ENCODE measurements around the gene KRT73.

The KRT73 gene

DNA sequence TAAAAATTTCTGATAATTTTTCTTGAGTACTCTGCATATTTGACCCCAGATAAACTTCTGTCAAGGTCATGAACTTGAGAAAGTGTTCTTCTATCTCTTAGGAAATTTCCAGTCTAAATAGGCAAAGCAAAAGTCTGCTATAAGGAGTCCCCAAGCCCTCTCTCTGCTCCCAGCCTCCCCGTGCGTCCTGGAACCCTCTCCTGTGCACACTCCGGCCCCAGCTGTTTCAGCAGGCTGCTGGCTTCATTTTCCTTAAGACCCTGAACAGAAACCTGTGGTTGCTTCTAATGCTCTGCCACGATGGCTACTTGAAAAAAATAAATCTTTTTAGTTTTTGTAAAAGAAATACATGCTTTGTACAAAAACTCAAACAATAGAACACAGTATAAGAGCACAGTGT, 18.9 kb upstream of the KRT73 start:
- H3K4me3 ChIP-seq (ENCODE audit: low read depth, low read length) = no peak overlapping the region
- TF ChIP-seq, protein P1, sequence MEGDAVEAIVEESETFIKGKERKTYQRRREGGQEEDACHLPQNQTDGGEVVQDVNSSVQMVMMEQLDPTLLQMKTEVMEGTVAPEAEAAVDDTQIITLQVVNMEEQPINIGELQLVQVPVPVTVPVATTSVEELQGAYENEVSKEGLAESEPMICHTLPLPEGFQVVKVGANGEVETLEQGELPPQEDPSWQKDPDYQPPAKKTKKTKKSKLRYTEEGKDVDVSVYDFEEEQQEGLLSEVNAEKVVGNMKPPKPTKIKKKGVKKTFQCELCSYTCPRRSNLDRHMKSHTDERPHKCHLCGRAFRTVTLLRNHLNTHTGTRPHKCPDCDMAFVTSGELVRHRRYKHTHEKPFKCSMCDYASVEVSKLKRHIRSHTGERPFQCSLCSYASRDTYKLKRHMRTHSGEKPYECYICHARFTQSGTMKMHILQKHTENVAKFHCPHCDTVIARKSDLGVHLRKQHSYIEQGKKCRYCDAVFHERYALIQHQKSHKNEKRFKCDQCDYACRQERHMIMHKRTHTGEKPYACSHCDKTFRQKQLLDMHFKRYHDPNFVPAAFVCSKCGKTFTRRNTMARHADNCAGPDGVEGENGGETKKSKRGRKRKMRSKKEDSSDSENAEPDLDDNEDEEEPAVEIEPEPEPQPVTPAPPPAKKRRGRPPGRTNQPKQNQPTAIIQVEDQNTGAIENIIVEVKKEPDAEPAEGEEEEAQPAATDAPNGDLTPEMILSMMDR (IDR thresholded peaks at IDR 0.05; ENCODE audit: insufficient read depth, low read depth, low read length, missing control alignments) = no peak
- no peak for DNase-seq (ENCODE audit: low read depth)

DNA sequence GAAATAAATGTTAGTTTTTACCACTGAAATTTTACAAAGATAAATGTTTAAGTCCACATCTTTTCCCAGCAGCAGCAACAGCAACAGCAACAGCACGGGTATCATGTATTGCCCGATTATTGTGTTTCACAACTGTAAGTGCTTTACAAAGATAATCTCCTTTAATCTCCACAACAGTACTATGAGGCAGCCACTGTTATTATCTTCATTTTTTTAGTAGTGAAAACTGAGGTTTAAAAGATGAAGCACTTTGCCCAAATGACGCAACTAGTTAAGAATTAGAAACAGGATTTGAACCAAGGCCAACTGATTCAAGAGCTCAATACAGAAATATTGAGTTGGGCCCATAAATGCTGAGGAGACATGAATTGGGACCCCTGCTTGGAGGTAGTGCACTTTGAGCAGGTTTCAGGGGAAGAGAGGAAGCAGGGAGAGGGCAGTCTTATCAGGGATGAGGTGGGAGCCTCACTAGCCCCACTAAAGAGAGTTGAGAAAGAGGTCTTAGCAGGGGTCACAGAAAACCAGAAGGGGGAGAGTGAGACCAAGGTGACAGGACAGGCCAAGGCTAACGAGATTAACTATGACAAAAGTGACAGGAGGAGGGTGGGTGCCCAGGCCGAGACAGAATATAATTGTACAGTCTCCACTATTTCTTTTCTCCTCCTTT, 18.4 kb upstream of the KRT73 start:
- TF ChIP-seq, protein P1 (IDR thresholded peaks at IDR 0.05; ENCODE audit: insufficient read depth, low read depth, low read length, missing control alignments) = no peak
- no peak overlapping the region for H3K4me3 ChIP-seq (ENCODE audit: low read depth, low read length)
- DNase-seq (ENCODE audit: low read depth) = no peak

DNA sequence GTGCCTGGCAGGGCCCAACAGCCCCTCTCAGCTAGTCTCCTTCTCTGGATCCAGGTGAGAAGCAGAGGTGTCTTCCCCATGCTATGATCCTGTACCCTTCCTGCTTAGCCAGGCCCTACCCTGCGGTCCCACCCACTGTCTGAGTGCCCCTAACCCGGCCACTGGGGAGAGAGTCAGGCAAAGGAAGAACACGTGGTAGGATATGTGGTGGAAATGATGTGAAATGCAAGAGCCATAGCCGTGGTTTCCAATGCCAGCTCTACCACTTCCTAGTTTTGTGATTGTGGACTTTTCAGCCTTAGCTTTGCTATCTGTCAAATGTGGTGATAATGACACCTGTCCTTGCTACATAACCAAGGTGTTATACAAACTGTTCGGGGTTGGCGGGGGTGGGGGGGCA, 17.8 kb upstream of the KRT73 start:
- H3K4me3 ChIP-seq (ENCODE audit: low read depth, low read length) = no peak overlapping the region
- TF ChIP-seq, protein P1 (IDR thresholded peaks at IDR 0.05; ENCODE audit: insufficient read depth, low read depth, low read length, missing control alignments) = no peak
- no peak for DNase-seq (ENCODE audit: low read depth)

DNA sequence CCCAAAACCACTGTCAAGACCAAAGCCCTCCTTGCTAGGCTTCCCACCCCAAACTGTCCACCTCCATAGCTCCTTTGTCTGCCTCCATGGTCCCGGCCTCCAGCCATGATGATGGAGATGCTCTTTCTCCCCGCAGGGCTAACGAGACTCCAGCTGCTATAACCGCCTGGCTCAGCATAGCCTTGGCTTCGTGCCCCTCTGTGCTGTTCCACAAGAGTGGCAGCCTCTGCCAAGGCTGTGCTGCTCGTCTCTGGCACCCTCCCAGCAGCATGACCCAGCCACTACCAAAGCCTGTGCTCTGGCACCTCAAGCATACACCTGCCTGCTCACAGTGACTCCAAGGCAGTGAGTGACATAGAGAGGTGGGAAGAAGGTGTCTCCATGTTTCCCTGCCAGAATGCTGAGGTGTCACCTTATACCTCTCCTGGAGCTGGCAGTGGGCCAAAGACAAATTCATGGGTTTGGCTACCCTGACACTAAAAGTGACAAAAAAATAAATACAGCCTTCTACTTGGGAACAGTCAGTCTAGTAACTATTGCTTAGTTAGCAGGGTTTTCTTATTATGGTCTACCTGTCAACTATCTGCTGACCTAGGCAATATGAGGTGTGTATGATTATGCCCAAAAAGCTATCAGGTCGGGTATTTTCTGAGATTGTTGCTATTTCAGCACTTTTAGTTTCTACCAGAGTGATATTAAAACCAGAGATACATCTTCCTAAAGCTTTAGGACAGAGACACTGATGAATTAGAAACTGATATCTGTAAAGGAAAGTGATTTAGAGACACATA, 16.1 kb upstream of the KRT73 start:
- DNase-seq (ENCODE audit: low read depth) = no peak
- TF ChIP-seq, protein P1 (IDR thresholded peaks at IDR 0.05; ENCODE audit: insufficient read depth, low read depth, low read length, missing control alignments) = no peak
- H3K4me3 ChIP-seq (ENCODE audit: low read depth, low read length) = no peak overlapping the region

DNA sequence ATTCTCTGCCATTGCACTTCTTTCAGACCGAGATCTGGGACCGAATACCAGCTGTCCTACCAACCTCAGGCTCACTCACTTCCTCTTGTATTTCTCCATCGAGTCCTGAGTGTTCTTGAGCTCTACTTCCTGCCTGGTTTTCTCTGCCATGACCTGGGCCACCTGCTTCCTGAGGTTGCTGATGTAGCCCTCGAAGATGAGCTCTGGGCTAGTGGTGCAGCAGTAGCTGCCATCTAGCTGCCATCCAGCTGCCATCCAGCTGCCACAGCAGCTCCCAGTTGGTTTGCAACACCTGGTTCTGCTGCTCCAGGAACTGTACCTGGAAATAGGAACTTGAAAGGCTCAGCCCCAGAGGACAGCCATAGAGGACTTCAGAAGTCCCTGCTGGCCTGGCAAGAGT, 15.0 kb upstream of the KRT73 start:
- DNase-seq (ENCODE audit: low read depth) = no peak
- no peak overlapping the region for H3K4me3 ChIP-seq (ENCODE audit: low read depth, low read length)
- TF ChIP-seq, protein P1 (IDR thresholded peaks at IDR 0.05; ENCODE audit: insufficient read depth, low read depth, low read length, missing control alignments) = no peak

DNA sequence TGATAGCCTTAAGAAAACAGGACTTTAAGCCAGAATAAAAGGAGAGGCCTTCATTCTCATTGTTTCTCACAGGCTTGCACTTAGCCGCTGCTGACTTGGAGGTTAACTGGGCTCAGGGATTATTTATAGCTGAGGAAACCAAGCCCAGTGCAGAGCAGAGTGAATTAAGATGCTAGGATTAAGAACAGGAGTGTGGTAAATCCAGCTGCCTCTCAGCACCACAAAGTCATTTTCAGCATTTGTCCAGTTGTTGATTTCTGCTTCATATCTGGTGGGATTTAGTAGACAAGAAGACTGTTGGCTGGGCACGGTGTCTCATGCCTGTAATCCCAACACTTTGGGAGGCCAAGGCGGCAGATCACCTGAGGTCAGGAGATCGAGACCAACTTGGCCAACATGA, 14.3 kb upstream of the KRT73 start:
- H3K4me3 ChIP-seq (ENCODE audit: low read depth, low read length) = no peak overlapping the region
- DNase-seq (ENCODE audit: low read depth) = no peak
- TF ChIP-seq, protein P1 (IDR thresholded peaks at IDR 0.05; ENCODE audit: insufficient read depth, low read depth, low read length, missing control alignments) = no peak

Data from GM12865 (cell line).